ENCODE data around the gene C5orf24.
A peak's percentile ranks its signal among the peaks of the same experiment; 100 is the strongest.

The C5orf24 gene

DNA sequence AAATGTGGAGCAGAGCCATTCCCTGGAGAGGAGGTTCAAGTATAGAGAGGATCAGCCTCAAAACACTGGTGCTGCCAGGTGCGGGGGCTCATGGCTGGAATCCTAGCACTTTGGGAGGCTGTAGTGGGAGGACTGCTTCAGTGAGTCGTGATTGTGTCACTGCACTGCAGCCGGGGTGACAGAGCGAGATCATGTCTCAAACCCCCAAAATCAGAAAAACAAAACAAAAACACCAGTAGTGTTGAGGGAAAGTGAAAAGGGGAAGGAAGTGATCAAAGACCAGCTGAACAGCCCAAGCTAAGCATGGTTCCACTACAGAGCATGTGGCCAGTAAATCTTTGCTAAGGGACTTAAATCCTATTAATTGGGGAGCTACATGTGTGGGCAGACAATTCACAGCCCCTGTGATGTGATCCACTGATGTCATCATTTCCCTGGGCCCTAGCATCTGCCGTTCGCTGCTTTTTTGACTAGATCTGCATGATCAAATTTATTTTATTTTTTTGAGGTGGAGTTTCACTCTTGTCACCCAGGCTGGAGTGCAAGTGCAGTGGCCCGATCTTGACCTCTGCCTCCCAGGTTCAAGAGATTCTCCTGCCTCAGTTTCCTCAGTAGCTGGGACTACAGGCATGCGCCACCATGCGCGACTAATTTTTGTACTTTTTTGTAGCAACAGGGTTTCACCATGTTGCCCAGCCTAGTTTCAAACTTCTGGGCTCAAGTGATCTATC is 56.5 kb downstream of the C5orf24 start:
- H3K4me3 ChIP-seq (ENCODE audit: low read length) = no peak overlapping the region
- no peak for DNase-seq (ENCODE audit: low read depth, low spot score)

DNA sequence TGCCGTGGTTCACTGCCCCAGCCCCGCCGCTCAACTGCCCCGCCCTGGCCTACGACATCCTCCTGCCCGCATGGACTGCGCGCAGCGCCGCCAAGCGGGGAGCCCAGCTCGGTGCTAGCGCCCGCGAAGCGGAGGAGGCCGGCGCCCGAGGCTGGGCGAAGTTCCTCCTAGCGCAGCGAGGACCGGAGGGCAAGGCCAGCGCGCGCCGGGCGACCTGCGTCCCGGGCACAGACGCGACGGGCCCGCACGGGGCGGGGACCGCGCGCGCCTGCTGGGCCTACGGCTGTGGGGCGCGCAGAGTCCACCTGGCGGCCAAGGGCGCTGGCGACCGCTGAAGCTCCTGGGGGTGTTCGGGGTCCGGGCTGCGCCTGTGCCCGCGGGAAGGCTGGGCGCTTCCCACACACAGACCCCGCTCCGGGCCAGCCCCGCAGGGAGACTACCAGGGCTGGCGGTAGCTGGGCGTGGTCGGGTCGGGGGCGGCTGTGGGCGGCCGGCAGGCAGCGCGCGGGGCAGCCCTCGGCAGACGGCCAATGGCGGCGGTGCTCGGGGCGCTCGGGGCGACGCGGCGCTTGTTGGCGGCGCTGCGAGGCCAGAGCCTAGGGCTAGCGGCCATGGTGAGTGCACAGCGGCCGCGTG is 59.0 kb downstream of the C5orf24 start, which contains the start of gene PCBD2:
PCBD2 (plus strand) TSS at position 522 of the 636 bp plus-strand sequence; CDS start at position 531, 9 bp downstream.
- H3K4me3 ChIP-seq (ENCODE audit: low read length) = peak within 1 kb of the TSS; percentile 78
- peak; percentile 83 for DNase-seq (ENCODE audit: low read depth, low spot score)

DNA sequence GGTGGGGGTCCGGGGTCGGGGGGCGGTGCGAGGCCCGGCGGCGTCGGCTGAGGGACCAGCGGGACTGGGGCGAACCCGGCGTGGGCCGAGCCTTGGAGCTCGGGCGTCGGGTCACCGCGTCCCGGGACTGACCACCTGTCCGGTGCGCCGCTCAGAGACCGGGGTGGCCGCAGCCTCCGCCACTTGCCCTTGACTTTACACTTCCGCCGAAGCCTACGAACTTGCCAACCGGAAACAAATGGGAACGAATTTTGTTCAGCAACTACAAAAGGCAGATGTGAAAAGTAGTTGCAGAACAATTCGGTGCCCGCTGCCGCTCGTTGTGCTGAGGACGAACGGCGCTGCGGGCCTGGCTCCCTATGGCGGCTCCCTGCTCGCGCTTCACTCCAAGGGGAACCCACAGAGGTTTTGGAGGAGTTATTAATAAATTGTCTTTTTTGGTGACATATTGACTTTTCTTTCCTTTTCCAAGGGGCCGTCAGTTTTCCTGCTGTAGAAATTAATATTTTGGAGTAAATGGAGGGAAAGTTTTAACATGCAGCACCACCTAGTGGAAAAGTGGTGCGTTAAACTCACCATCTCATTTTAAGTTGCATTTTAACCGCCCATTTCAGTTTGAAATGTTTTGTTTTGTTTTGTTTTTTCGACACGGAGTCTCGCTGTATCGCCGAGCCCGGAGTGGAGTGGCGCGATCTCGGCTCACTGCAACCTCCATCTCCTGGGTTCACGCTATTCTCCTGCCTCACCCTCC is 59.7 kb downstream of the C5orf24 start:
- peak; percentile 79 for DNase-seq (ENCODE audit: low read depth, low spot score)
- H3K4me3 ChIP-seq (ENCODE audit: low read length) = peak overlapping the region; percentile 78

DNA sequence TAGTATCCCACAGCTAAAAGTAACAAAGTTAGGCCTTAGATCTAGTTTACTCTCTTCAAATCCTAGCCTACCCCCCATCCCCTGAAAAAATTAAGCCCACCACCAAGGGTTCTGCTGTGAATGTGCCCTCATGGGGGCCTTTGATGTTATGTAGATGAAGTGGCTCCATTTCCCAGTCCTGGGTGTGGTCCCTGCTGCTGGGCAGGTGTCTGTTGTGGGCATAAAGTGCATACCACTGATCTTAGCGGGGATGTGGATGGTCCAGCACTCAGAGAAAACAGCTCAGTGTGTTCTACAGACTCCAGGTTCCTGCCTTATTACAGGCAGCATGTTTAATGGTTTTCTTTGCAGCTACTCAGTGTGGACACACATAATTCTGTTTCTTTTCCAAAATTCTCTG is 61.0 kb downstream of the C5orf24 start:
- DNase-seq (ENCODE audit: low read depth, low spot score) = no peak
- H3K4me3 ChIP-seq (ENCODE audit: low read length) = no peak overlapping the region

Measured in Jurkat, Clone E6-1 (cell line).